ENCODE measurements around the gene UBXN4.
"Not testable (repeated sequence)": the region's sequence is repeated elsewhere in the genome, so short reads cannot be mapped to it uniquely, and the experiment has no call there.

UBXN4 gene

GRCh38 chr2:135701442-135701841, 40.2 kb upstream of the UBXN4 start:
- H3K79me2 ChIP-seq (ENCODE audit: insufficient read depth, low read length) = no peaks in the 10 kb centered on the region
- H3K9me2 ChIP-seq (ENCODE audit: low read depth, low read length) = no peaks in the 10 kb centered on the region
- peaks cover 10% of the 10 kb centered on the region; the same call in 1 of the 2 replicates for H3K36me3 ChIP-seq (ENCODE audit: insufficient read depth, low read length)
- no peaks in the 10 kb centered on the region for H3K27me3 ChIP-seq (ENCODE audit: insufficient read depth, low read length)
- no peak overlapping the region for H3K4me3 ChIP-seq (ENCODE audit: low read depth, low read length, poor library complexity, severe bottlenecking)
- H4K20me1 ChIP-seq (ENCODE audit: insufficient read depth, low read length) = no peaks in the 10 kb centered on the region
- no peak overlapping the region for H2AFZ ChIP-seq (ENCODE audit: low read length)
- H3K9ac ChIP-seq (ENCODE audit: low read length) = no peak overlapping the region
- H3F3A ChIP-seq (ENCODE audit: insufficient read depth, low read length) = no peaks in the 10 kb centered on the region
- TF ChIP-seq CTCF (IDR thresholded peaks at IDR 0.05; ENCODE audit: low read length) = no peak
- no peak for TF ChIP-seq EZH2 (IDR thresholded peaks at IDR 0.05; ENCODE audit: borderline replicate concordance, low read length)
- no peak overlapping the region for H3K27ac ChIP-seq (ENCODE audit: low read depth, low read length, poor library complexity, severe bottlenecking)
- H3K4me2 ChIP-seq (ENCODE audit: low read length) = no peak overlapping the region
- no peaks in the 10 kb centered on the region for H3K9me3 ChIP-seq (ENCODE audit: low read length)
- H3K4me1 ChIP-seq (ENCODE audit: insufficient read depth, low read length, severe bottlenecking) = no peaks in the 10 kb centered on the region

GRCh38 chr2:135703300-135703699, 38.4 kb upstream of the UBXN4 start:
- H3K4me2 ChIP-seq (ENCODE audit: low read length) = no peak overlapping the region
- no peak overlapping the region for H3K27ac ChIP-seq (ENCODE audit: low read depth, low read length, poor library complexity, severe bottlenecking)
- H2AFZ ChIP-seq (ENCODE audit: low read length) = no peak overlapping the region
- no peaks in the 10 kb centered on the region for H3F3A ChIP-seq (ENCODE audit: insufficient read depth, low read length)
- H3K4me3 ChIP-seq (ENCODE audit: low read depth, low read length, poor library complexity, severe bottlenecking) = no peak overlapping the region
- no peaks in the 10 kb centered on the region for H3K4me1 ChIP-seq (ENCODE audit: insufficient read depth, low read length, severe bottlenecking)
- no peaks in the 10 kb centered on the region for H4K20me1 ChIP-seq (ENCODE audit: insufficient read depth, low read length)
- no peak overlapping the region for H3K9ac ChIP-seq (ENCODE audit: low read length)
- no peaks in the 10 kb centered on the region for H3K9me2 ChIP-seq (ENCODE audit: low read depth, low read length)
- H3K27me3 ChIP-seq (ENCODE audit: insufficient read depth, low read length) = no peaks in the 10 kb centered on the region
- no peaks in the 10 kb centered on the region for H3K79me2 ChIP-seq (ENCODE audit: insufficient read depth, low read length)
- TF ChIP-seq CTCF (IDR thresholded peaks at IDR 0.05; ENCODE audit: low read length) = no peak
- TF ChIP-seq EZH2 (IDR thresholded peaks at IDR 0.05; ENCODE audit: borderline replicate concordance, low read length) = no peak
- H3K9me3 ChIP-seq (ENCODE audit: low read length) = no peaks in the 10 kb centered on the region
- peaks cover 10% of the 10 kb centered on the region; the same call in 1 of the 2 replicates for H3K36me3 ChIP-seq (ENCODE audit: insufficient read depth, low read length)

GRCh38 chr2:135704075-135704474, 37.6 kb upstream of the UBXN4 start:
- not testable (repeated sequence) for H3K9me2 ChIP-seq (ENCODE audit: low read depth, low read length); H2AFZ ChIP-seq (ENCODE audit: low read length)

GRCh38 chr2:135708159-135708558, 33.5 kb upstream of the UBXN4 start:
- no peak overlapping the region for H3K9ac ChIP-seq (ENCODE audit: low read length)
- H3K79me2 ChIP-seq (ENCODE audit: insufficient read depth, low read length) = no peaks in the 10 kb centered on the region
- H3K36me3 ChIP-seq (ENCODE audit: insufficient read depth, low read length) = peaks cover 24% of the 10 kb centered on the region; the same call in 1 of the 2 replicates
- no peaks in the 10 kb centered on the region for H3K9me2 ChIP-seq (ENCODE audit: low read depth, low read length)
- H3K9me3 ChIP-seq (ENCODE audit: low read length) = no peaks in the 10 kb centered on the region
- H2AFZ ChIP-seq (ENCODE audit: low read length) = no peak overlapping the region
- H3K4me1 ChIP-seq (ENCODE audit: insufficient read depth, low read length, severe bottlenecking) = no peaks in the 10 kb centered on the region
- H3K4me2 ChIP-seq (ENCODE audit: low read length) = no peak overlapping the region
- no peaks in the 10 kb centered on the region for H3K27me3 ChIP-seq (ENCODE audit: insufficient read depth, low read length)
- no peak overlapping the region for H3K4me3 ChIP-seq (ENCODE audit: low read depth, low read length, poor library complexity, severe bottlenecking)
- no peak for TF ChIP-seq CTCF (IDR thresholded peaks at IDR 0.05; ENCODE audit: low read length)
- TF ChIP-seq EZH2 (IDR thresholded peaks at IDR 0.05; ENCODE audit: borderline replicate concordance, low read length) = no peak
- H3F3A ChIP-seq (ENCODE audit: insufficient read depth, low read length) = no peaks in the 10 kb centered on the region
- no peaks in the 10 kb centered on the region for H4K20me1 ChIP-seq (ENCODE audit: insufficient read depth, low read length)
- H3K27ac ChIP-seq (ENCODE audit: low read depth, low read length, poor library complexity, severe bottlenecking) = no peak overlapping the region

More at GRCh38 chr2:135704075-135704474, 37.6 kb upstream of the UBXN4 start:
- not testable (repeated sequence) for H3F3A ChIP-seq (ENCODE audit: insufficient read depth, low read length); H3K27ac ChIP-seq (ENCODE audit: low read depth, low read length, poor library complexity, severe bottlenecking); H3K4me3 ChIP-seq (ENCODE audit: low read depth, low read length, poor library complexity, severe bottlenecking); H3K9me3 ChIP-seq (ENCODE audit: low read length); H3K4me1 ChIP-seq (ENCODE audit: insufficient read depth, low read length, severe bottlenecking); H3K9ac ChIP-seq (ENCODE audit: low read length); H3K4me2 ChIP-seq (ENCODE audit: low read length); H3K27me3 ChIP-seq (ENCODE audit: insufficient read depth, low read length); H3K79me2 ChIP-seq (ENCODE audit: insufficient read depth, low read length); H4K20me1 ChIP-seq (ENCODE audit: insufficient read depth, low read length)
- peaks cover 10% of the 10 kb centered on the region; the same call in 1 of the 2 replicates for H3K36me3 ChIP-seq (ENCODE audit: insufficient read depth, low read length)

Measured in OCI-LY1 (cell line).